NCI-H748 (cell line): ENCODE data around the gene JAG1.
"Not testable (repeated sequence)": the region's sequence is repeated elsewhere in the genome, so short reads cannot be mapped to it uniquely, and the experiment has no call there.

Experiments used
- DNase-seq: peaks from one replicate; lab custom pipeline; 2025; ENCODE audit not compliant: unreplicated experiment; lab: John Stamatoyannopoulos, UW

Gene JAG1

GRCh38 chr20:10639077-10639736 lies 34.6 kb downstream of the JAG1 start:
- DNase-seq: no peak

DNA sequence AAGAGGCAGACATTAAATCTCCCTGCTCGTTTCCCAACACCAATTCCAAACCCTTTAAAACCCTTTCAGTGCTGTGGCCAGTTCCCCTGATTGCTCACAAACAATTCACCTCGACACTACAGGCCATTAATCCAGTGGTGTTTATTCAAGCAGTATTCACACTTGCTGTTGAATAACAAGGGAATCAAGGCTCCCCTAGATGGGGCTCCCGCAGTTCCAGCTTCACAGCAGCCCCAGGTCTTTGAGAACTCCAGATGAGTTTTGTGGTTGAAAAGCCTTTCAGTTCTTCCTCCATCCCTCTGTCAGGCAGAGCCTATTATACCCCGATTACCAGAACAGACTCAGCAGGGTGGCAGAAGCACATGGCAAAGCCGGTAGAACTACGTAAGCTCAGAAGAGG lies 36.2 kb downstream of the JAG1 start:
- DNase-seq: peak; percentile 65

DNA sequence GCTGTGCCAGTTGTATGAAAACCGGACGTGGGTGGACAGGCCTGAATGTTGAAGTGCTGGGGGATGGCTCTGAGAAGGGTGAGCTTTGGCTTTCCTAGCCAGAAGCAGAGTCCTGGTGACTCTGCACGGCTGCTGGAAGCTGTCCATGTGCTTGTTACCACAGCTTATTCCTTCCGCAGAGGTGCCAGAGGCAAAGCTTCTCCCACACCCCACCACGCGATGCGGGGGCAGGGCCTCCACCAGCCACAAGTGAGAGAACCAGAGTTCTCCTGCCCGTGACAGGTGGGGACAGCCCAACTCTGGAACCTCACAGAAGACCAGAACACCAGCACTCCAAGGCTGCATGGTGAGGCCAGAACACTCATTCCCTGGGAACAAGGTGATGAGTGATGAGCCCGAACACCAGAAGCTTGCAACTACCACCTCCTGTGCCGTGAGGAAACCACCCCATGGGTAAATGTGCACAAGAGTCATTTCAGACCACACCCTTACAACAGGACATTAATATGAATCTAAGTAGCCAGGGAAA lies 36.7 kb downstream of the JAG1 start:
- no peak for DNase-seq

- DNase-seq: no peak
Observed at GRCh38 chr20:10636326-10636818, 37.4 kb downstream of the JAG1 start.

- DNase-seq: no peak
Observed at GRCh38 chr20:10635476-10636208, 38.2 kb downstream of the JAG1 start.

- no peak for DNase-seq
Observed at GRCh38 chr20:10634683-10635411, 39.0 kb downstream of the JAG1 start.

GRCh38 chr20:10634211-10634610 lies 39.6 kb downstream of the JAG1 start:
- no peak for DNase-seq

GRCh38 chr20:10633718-10634117 lies 40.1 kb downstream of the JAG1 start:
- DNase-seq: no peak

GRCh38 chr20:10632721-10633509 lies 40.9 kb downstream of the JAG1 start:
- no peak for DNase-seq

DNA sequence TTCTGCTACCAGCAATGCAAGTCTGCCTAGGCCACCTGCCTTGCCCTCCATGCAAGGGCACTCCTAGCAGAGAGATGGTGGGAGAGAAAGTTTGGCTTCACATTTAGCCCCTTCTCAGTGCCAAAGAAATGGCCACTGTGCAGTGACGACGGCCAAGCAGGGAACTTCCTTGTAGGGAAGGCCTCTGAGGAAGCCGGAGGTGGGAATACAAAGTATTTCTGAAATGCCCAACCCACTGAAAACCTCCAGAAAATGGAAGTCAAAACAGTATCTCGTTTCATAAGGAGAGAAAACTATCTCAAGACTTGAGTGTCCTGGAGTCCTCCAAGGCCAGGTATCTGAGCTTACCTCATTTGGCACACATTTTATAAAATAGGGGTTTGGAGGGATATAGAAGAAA lies 42.7 kb downstream of the JAG1 start:
- no peak for DNase-seq

DNA sequence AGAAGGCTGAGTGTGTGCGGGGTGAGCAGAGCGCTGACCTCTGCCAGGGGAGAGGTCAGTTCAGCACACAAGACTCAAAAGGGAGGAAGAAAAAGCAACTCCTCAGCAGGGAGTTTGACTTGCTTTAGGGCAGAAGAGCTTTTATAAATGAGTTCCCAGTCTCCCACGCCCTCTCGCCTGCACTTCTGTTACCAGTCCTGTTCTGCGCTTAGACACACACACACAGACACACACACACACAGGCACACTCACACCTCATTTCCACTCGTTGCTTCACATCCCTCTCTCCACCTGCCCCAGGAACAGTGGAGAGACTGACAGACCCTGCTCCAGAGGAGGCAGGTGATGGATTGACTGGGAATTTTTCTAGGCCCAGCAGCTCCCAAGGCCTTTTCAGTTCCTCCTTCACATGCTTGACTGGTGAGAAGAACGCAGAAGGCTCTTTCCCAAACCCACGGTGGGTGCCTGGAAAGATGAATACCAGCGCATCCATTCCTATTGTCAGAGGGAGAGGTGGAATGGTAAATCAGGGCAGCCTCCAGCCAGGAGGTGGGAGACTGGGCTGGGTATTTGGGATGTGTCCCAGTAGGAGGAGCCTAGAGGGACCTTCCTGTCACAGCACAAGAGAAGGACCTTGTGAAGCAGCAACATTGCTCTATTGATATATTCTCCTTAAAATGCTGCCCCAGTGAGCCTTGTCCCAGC lies 43.7 kb downstream of the JAG1 start:
- no peak for DNase-seq

DNA sequence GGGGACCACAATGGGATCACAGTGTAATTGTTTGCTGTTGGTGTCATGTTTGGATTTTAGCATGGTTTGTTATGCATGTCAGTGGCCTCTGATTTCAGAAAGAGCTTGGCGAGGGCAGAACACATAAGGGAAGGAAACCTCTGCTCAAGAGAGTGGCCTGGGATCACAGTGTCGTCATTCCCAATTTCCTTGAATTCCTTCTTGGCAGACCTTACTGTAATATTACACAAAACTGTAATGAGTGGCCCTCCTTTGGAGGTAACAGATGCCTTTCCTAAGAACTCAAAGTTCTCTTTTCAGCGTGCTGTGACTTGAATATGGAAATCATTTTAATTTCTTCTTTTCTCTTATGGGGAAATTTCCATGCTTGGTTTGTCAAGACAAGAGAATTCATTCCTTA lies 46.9 kb downstream of the JAG1 start:
- DNase-seq: no peak

GRCh38 chr20:10625641-10626040 lies 48.2 kb downstream of the JAG1 start:
- DNase-seq: no peak

GRCh38 chr20:10622657-10623418 lies 51.0 kb downstream of the JAG1 start:
- no peak for DNase-seq

DNA sequence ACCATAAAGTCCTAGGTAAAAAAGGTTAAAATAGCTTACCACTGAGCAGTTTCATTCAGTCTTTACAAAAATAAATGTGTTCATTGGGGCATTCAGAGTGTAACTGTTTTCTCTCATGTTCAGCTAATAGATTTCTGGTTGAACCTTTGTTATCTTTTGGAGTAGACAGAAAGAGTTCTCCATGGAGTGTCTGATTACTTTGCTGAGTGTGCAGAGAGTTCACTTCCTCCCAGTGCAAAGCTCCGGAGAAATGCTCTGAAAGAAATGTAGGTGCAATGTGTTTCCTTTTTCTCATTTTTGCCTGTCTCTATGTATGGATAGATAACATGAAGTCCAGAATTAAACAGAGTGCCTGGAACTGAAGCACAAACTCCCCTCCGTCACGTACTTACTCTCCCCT lies 52.6 kb downstream of the JAG1 start:
- DNase-seq: no peak

GRCh38 chr20:10619427-10619826 lies 54.4 kb downstream of the JAG1 start:
- DNase-seq: peak; percentile 51

GRCh38 chr20:10618611-10619245 lies 55.1 kb downstream of the JAG1 start:
- DNase-seq: no peak

GRCh38 chr20:10617549-10618133 lies 56.2 kb downstream of the JAG1 start:
- not testable (repeated sequence) for DNase-seq

DNA sequence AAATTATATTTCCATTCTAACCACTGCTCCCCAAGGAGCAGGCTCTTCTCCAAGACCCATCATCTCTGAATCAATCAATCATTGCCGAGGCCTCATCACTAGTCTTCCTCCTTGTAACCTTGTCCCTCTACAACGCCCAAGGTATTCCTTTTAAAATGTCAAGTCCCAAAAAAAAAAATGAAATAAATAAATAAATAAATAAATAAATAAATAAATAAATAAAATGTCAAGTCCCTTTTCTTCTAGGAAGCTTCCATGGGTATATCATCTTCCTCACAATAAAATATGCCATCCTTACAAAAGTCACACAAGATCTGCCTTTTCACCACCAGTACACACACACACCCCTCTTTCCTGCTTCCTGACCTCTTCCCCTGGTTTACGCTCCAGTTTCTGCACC lies 57.6 kb downstream of the JAG1 start:
- no peak for DNase-seq
